Left renal pelvis (tissue), 4 donors: Measurements from ENCODE around the gene SLC22A17. TPM values are rescaled to one million over a fixed set of nuclear protein-coding genes. Genes with fewer than 3 reads are reported as not detected.

Source experiments
- DNase-seq, 4 donors: peaks; one replicate each; pipeline ENCODE4 v3.0.0-alpha.2; 2013; ENCODE audit warnings: low read depth in 4 of 4, low spot score in 3 of 4
- polyA plus RNA-seq, 4 donors: library from polyadenylated mRNA; unstranded; fragments of 120-200 nt; gene quantifications; one replicate each; pipeline ENCODE4 v1.2.1, GENCODE V29; 2013; ENCODE audit not compliant: insufficient read length in 4 of 4

The SLC22A17 gene
- polyA plus RNA-seq, 4 donors, result 56.2 to 72.7 (median 58.1) TPM

DNA sequence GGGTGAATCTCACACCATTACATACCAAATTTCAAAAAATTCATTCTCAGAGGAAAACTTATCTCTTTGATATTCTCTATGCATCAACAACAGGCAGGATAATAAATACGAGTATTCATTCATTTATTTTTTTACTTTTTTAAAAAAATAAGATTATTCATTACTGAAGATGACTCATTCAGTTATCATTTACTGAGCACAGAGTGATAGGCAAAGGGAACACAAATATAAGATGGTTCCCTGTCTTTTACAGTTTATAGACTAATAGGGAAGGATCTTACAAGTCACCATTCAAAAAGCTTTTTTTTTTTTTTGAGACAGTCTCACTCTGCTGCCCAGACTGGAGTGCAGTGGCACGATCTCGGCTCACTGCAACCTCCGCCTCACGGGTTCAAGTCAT lies 36.4 kb downstream of the SLC22A17 start:
- DNase-seq, result no peak

DNA sequence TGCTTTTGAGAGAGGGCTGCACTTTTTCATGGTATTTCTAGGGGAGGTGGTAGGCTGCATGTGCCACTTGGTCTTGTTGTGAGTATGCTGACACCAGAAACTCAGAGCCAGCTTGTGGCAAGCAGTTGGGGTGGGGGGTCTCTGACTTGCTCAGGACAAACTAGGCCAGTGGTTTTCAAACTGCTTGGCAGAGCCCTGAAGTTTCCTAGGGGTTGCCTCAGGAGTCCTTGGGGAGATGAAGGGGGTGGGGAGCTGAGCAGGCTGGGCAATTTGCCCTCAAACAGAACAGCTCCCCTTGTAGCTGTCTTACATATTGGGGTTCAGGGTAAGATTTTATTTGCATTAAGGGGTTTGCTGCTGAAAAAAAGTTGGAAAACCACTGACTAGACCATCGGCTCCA lies 42.1 kb downstream of the SLC22A17 start:
- no peak for DNase-seq

DNA sequence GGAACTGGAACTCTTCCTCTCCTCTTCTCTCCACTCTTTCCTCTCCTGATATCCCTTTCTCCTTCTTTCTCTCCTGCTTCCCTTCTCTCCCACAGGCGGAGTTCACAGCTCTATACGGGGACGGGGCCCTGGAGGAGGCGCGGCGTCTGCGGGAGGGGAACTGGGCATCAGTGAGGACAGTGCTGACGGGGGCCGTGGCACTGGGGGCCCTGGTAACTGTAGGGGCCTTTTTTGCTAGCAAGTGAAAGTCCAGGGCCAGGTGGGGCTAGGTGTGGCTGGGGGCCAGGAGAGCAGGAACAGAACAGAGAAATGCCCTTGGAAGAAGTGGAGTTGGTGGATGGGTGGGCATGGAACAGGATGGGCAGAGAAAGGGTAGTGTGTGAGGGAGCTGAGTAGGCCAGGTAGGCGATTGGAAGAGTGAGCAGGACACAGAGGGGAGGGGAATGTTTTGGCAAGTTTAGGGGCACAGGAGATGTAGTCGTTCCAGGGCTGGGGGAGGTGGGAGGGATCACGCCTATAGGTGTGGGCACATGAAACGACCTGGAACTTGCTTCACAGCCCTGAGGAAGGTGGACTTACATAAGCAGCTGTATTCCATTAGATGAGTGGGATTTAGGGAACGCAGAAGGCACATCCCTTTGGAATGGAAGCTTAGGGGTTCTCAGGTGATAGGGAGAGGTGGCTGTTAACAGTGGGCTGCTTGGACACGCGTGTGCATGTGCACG lies 43.8 kb downstream of the SLC22A17 start:
- DNase-seq, result no peak

DNA sequence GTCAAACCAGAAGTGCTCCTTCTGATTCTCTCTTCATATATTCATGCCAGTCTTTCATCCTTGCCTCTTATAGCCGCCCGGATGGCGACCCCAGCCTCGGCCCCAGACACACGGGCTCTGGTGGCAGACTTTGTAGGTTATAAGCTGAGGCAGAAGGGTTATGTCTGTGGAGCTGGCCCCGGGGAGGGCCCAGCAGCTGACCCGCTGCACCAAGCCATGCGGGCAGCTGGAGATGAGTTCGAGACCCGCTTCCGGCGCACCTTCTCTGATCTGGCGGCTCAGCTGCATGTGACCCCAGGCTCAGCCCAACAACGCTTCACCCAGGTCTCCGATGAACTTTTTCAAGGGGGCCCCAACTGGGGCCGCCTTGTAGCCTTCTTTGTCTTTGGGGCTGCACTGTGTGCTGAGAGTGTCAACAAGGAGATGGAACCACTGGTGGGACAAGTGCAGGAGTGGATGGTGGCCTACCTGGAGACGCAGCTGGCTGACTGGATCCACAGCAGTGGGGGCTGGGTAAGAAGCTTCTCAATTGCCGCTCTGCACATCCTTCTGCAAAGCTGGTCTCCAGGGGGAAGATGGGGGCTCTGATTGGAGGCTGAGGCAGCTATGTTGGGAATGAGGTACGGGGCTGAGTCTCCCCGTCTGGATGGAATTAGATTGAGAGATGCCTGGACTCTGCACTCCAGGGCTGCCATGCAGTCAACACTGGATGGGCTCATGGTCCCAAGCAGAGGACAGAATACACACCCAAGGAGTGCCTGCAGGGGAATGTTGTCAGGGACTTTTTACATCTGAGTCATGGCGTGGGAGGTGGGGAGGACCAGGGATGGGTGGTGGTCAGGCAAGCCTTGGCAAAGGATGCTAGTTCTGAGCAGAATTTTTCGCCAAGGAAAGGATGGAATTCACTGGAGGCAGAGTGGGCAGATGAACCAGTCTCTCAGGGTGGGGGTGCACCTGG lies 44.7 kb downstream of the SLC22A17 start:
- no peak for DNase-seq

DNA sequence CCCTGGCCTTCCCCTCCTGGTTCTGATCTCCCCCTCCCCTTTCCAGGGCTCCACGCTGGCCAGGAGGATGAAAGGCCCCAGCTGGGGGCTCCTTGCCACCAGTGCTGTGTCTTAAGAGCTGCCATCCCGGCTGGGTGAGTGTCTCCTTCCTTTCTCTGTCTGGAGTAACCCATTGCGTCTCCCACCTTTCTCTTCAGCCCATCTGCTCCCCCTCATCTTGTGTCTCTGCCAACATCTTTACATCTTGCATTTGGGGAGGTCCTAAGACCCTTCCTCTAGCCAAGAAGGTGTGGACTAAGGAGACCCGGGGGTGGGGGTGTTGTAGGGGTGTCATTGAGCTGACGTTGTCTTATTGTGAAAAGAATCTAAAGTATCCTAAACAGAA lies 45.5 kb downstream of the SLC22A17 start:
- DNase-seq, result no peak

DNA sequence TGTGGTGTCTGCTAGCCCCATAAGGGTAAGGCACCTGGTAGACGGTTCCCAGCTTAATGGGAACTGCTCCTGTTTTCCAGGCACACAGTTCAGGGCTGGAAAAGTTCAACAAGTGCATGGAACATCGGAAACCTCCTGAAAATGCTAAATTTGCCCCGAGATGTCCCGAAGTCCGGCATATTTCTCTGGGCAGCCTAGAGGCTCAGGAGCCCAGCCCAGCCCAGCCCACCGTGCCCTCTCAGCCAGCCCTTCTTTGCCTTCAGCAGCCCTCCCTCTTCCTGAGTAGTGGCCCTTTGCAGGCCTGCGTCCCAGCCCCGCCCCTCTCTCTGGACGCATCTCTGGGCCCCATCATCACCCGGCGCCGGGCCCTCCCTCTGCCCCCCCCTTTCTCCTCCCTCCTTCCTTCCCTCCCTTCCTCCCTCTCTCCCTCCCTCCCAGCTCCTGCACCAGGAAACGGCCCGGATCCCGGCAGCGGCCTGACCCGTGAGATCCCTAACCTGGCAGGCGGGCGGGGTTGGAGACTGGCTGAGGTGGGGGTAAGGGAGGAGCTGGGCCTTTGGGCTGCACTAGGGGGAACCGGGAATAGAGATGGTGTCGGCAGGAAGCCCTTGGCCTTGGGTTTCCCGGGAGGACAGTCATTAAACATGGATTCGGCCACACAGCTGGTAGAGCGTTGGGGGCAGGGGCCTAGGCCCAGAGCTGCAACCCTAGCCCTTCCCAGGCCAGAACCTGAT lies 46.1 kb downstream of the SLC22A17 start, which contains the start of gene BCL2L2:
BCL2L2 (plus strand) TSS at position 422 of the 734 bp plus-strand sequence. CDS start 935 bp downstream, outside the sequence.
- peak in 2 of 4 donors; percentile 84 to 85 for DNase-seq

DNA sequence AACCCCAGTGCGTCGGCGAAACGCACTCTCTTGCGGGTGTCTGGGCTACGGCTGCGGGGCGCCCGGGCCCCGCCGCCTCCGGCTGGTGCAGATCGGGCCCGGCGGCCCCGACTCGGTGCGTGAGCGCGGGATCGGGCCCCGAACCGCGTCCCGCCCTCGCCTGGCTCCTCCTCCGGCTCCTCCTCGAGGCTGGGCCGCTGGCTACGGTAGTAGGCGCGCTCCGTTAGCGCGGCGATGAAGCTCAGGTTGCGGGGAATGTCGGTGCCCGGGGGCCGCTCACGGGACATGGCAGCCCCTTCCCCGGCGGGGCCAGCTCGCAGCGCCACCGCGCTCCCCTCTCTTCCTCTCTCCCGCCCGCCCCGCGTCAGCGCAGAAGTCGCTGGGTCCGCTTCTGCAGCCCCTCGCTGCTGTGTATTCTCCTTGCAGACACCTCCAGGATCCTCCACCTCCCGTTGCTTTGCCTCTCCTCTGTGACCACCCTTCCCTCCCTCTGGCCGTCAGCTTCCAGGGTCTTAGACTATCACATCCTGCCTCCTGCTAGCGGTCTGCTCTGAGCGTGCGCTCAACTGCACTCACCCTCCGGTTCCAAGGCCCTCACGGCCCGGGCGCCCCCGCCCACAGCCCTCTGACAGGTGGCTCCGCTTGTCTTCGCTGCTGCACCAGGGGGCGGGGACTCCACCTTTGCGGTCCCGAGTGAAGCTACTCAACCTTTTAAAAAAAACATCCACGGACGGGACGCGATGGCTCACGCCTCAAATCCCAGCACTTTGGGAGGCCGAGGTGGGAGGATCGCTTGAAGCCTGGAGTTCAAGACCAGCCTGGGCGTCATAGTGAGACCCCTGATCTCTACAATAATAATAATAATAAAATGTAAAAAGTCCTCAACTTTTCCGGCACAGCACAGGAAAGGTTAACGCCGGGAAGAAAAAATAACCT lies 50.1 kb downstream of the SLC22A17 start, which contains the start of gene PPP1R3E:
PPP1R3E (minus strand) TSS at position 570 of the 936 bp plus-strand sequence; CDS start at position 287, 283 bp downstream.
- DNase-seq, result no peak

DNA sequence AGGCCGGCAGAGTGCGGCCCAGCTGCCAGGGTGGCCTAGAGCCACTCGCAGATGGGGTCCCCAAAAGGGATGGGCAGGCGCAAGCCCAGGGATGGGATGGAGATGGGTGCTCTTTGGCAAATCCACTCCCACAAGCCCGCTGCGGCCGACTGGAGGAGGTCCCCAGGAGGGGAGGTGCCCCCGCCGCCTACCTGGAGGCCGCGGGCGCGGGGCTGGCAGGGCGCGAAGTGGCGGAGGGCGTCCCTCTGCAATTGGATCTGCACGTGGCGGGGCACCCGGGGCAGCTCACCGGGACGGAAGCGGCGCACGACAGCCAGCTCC lies 50.8 kb downstream of the SLC22A17 start:
- DNase-seq, result no peak

DNA sequence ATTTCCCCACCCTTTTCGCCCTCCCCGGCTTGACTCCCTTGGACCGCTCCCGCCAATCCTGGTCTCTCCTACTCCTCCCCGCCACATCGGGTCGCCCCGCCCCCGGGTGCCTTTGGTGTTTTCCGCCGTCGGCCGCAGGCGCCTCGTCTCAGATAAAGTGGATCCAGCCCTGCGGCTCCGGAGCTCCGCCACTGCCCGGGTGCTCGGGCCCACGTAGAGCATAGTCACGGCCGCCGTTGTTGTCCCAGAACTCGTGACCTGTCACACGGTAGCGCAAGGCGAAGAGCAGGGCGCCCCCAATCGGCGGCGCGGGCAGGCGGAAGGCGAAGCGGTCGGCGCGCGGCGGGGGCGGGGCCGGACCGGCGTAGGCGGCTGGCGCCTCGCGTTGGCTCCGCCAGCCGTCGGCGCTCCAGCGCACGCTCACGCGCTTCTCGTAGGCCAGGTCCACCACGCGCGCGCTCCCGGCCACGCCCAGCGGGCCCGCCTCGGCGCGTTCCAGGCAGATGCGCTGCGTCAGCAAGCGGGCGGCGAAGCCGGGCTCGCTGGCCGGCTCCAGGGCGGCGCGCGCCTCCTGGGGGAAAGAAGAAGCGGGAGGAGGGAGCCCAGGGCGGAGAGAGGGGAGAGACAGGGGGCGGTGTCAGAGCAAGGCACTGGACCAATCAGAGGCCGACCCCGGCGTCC lies 51.3 kb downstream of the SLC22A17 start:
- peak; percentile 96 to 98 (median 97) for DNase-seq

DNA sequence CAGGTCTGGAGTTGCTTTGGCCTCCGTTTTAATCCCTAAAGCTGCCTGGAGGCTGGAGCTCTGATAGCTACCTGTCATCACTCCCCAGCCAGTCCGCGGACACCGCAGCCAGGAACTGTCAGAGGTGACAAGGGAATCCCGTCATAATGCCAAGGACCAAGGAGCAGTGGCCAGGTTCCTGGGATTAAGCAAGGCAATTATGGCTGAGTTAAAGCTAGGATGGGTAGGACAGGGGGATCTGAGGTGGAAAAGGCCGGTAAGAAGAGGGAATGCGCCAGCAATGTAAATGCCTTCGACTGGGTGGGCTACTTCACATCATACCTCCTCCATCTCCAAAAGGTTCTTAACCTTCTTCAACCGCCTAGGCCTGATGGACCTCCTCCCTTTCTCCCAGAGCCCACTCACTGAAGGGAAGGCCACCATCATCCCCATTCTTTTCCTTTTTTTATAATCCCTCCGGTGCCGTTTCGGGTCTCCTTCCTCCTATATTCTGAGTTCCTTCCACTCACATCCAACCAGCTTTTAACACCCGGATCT lies 51.9 kb downstream of the SLC22A17 start:
- DNase-seq, result no peak

DNA sequence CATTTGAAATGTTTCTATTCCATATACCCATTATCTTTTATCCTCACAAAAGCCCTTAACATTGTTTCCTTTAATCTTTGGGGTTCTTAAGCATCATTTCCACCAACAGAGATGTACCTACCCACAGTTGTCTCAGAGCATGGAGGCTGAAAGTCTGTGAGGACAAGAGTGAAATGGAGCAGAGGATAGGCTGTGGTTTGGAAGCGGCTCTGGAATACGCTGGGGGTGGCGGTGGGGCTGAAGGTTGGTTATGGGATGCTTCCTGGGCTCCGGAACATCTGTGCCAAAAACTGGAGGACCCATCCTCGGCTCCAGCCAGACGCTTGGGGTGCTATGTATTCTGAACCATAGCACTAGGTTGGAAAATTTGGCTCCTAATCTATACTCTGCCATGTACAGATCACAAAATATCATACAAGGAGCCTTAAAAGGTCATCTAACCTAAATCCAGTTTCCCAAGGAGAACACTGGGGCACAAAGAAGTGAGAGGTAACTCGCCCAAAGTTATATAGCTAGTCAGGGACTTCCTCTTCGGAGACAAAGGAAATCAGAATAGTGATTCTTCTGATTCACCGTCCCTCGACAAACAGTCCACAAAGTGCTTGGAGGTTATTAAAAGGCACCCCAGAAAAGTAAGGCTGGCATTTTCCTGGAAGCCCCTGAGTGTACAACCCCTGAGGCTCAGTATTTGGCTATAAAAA lies 52.6 kb downstream of the SLC22A17 start:
- no peak for DNase-seq

DNA sequence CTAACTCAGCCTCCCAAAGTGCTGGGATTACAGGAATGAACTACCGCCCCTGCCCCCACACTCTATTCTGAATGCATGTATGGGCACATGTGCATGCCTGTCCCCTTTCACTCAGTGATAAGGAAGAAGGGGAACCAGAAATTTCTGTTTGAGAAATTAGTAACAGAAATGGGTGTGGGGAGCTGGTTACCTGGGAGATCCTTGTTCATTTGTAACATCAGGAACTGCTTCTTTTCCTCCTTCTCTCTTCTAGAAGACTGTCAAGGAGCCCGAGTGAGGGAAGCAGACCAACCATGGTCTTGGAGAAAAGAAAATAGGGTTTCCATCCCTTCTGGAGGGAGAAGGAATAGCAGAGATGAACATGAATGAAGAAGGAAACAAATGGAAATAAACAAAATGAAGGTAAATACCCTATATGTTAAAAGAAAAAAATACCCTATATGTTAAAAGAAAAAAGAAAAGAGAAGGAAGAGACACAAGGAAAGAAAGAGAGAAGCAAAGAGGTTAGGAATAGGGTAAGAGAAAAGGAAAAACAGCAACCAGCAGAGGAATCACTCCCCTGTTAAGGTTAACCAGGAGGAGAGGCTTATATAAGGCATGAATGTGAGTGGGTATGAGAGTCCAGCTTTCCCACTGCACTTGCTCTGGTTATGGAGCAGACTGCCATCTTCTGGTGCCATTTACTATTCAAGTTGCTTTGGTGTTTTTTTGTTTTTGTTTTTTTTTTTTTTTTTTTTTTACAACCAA lies 53.3 kb downstream of the SLC22A17 start:
- DNase-seq, result no peak

DNA sequence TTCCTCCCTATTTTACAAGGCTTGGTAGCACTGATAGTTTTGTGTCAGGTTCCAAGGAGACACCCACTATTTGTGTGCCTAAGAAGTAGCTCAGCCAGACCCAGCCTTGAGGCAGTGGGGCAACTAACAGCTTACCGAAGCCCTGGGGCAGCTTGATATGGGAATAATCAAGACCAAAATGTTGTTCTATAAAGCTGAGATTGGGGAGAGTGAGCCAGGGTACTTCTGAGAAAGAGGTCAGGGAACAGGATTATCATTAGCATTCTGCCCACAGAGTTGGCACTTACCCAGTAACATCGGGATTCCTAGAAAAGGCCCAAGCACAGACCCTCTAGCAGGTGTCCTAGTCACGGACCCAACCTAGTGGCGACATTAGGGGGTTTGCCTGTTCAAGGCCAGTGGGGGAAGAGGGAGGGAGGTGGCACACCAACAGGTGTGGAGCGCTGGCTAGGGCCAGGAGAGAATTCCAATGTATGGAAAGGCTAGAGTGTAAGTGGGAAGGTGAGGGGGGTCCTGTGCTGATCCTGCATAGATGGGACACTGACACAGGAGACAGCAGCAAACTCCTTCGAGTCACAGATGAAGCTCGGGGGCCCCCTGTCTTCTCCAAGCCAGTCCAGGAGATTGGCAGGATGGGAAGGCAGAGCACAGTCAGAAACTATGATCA lies 54.9 kb downstream of the SLC22A17 start:
- DNase-seq, result no peak

DNA sequence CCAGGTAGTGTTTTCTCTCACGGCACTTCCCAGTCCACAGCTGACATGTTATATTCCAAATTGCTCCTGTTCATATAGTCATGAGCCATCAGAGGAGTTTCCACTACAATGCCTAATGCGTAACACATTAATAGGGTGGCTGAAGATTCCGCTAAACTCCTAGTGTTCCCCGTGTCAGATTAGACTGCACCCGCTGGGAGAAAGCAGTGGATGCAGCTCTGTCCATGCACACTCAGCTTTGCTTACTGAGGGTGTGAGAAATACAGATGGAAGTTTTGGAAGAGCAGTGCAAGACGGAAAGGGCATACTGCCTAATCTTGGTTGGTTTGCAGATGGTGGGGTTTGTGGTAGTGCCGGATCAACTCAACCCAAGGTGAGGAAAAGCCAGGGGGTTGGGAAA lies 55.6 kb downstream of the SLC22A17 start:
- DNase-seq, result no peak
